B cell (primary cell): ENCODE measurements around the gene PTPRN2. TPM values are rescaled to one million over a fixed set of nuclear protein-coding genes. Genes with fewer than 3 reads are reported as not detected.

ENCODE experiments used
- ATAC-seq: fragments of 200-7000 bp; cut with Tn5 transposase; one replicate; pipeline ENCODE4 v1.10.0; 2021; ENCODE audit warnings: low read depth, mild to moderate bottlenecking, moderate number of reproducible peaks, moderate library complexity
- CTCF ChIA-PET: fragments of 350-600 bp; sonication (Branson Sonifier 250); formaldehyde crosslinking; loops from one replicate; lab custom pipeline; 2021; ENCODE audit warnings: antibody characterized with exemption, inconsistent platforms; lab: Charles Lee
- POLR2A ChIA-PET: fragments of 350-600 bp; sonication (Branson Sonifier 250); formaldehyde crosslinking; loops from one replicate; lab custom pipeline; 2021; ENCODE audit warnings: antibody characterized with exemption; lab: Charles Lee
- DNase-seq: peaks from one replicate; pipeline ENCODE4 v3.0.0; 2013
- H2AFZ ChIP-seq: 2 replicates; pipeline ENCODE4 v1.6.1; 2012; ENCODE audit warnings: mild to moderate bottlenecking, low read depth, low read length; ENCODE audit not compliant: insufficient read depth, poor library complexity, severe bottlenecking
- H3K27ac ChIP-seq, 2 donors: 1 replicate in 1 of 2; 2 replicates in 1 of 2; pipeline ENCODE4 v1.5.1; 2012 to 2013; ENCODE audit warnings: low read length in 2 of 2, mild to moderate bottlenecking in 2 of 2, moderate library complexity in 1 of 2
- H3K27me3 ChIP-seq, 4 experiments: fragments of 200-600 bp in 1 of 4; sonication (generic) in 1 of 4; replicated peaks in 1 of 4; 1 replicate in 2 of 4; 2 replicates in 2 of 4; pipeline versions ENCODE4 v1.6.1 to v1.7.0; 2013 to 2016; ENCODE audit warnings: low read length in 3 of 4, mild to moderate bottlenecking in 2 of 4, mixed read lengths in 1 of 4, moderate library complexity in 1 of 4; ENCODE audit not compliant: insufficient read depth in 4 of 4, control insufficient read depth in 3 of 4; ENCODE audit errors: control extremely low read depth in 1 of 4
- H3K36me3 ChIP-seq, 2 experiments: replicated peaks in 1 of 2; 1 replicate in 1 of 2; 2 replicates in 1 of 2; pipeline versions ENCODE4 v1.6.1 to v1.7.1; 2013; ENCODE audit warnings: low read length in 1 of 2; ENCODE audit not compliant: insufficient read depth in 2 of 2, control insufficient read depth in 1 of 2; ENCODE audit errors: control extremely low read depth in 1 of 2, extremely low read depth in 1 of 2
- H3K4me1 ChIP-seq, 2 donors: fragments of 200-600 bp in 1 of 2; sonication (generic) in 1 of 2; 1 replicate in 1 of 2; 2 replicates in 1 of 2; pipeline versions ENCODE4 v1.5.1 to v1.6.1; 2013 to 2017; ENCODE audit warnings: low read length in 2 of 2; ENCODE audit not compliant: control insufficient read depth in 2 of 2, insufficient read depth in 2 of 2
- H3K4me2 ChIP-seq: replicated peaks from 2 replicates; pipeline ENCODE3; 2012; ENCODE audit warnings: mild to moderate bottlenecking, low read depth, low read length; ENCODE audit not compliant: poor library complexity, severe bottlenecking
- H3K4me3 ChIP-seq, 5 experiments: fragments of 200-600 bp in 1 of 5; sonication (generic) in 1 of 5; 1 replicate in 3 of 5; 2 replicates in 2 of 5; pipeline versions ENCODE4 v1.5.1 to v1.7.0; 2011 to 2016; ENCODE audit warnings: low read length in 4 of 5, mild to moderate bottlenecking in 4 of 5, low read depth in 2 of 5, control low read depth in 1 of 5, moderate library complexity in 1 of 5; ENCODE audit not compliant: insufficient read depth in 1 of 5; ENCODE audit errors: control extremely low read depth in 1 of 5, extremely low read depth in 1 of 5
- H3K79me2 ChIP-seq: fragments of 200-600 bp; sonication (generic); one replicate; pipeline ENCODE4 v1.6.0; 2016; ENCODE audit warnings: low read length; ENCODE audit not compliant: control insufficient read depth, insufficient read depth
- H3K9ac ChIP-seq: fragments of 200-600 bp; sonication (generic); 2 replicates; pipeline ENCODE4 v1.6.1; 2017; ENCODE audit warnings: mild to moderate bottlenecking, low read length, moderate library complexity
- H3K9me3 ChIP-seq, 3 donors: one replicate each; pipeline versions ENCODE4 v1.6.1 to v1.7.1; 2013; ENCODE audit warnings: low read length in 2 of 3; ENCODE audit not compliant: control insufficient read depth in 2 of 3, insufficient read depth in 1 of 3; ENCODE audit errors: control extremely low read depth in 1 of 3
- H4K20me1 ChIP-seq: 2 replicates; pipeline ENCODE4 v1.6.0; 2012; ENCODE audit warnings: mild to moderate bottlenecking, low read length; ENCODE audit not compliant: insufficient read depth, control insufficient read depth, poor library complexity, severe bottlenecking
- H3K27ac Mint-ChIP-seq: one replicate; pipeline ENCODE4 v1.8.0; 2021; ENCODE audit warnings: mixed read lengths
- H3K27me3 Mint-ChIP-seq: one replicate; pipeline ENCODE4 v1.8.0; 2021; ENCODE audit warnings: mixed read lengths
- H3K4me1 Mint-ChIP-seq: one replicate; pipeline ENCODE4 v1.8.0; 2021; ENCODE audit warnings: mixed read lengths
- H3K4me3 Mint-ChIP-seq: one replicate; pipeline ENCODE4 v1.8.0; 2021; ENCODE audit warnings: mixed read lengths
- H3K9me3 Mint-ChIP-seq: one replicate; pipeline ENCODE4 v1.8.0; 2022; ENCODE audit warnings: mixed read lengths; ENCODE audit not compliant: insufficient read depth
- CTCF ChIP-seq: fragments of 200-600 bp; IDR thresholded peaks from one replicate; pipeline ENCODE4 v1.8.0; 2022; ENCODE audit warnings: antibody characterized with exemption, mild to moderate bottlenecking
- EZH2 ChIP-seq: IDR thresholded peaks from 2 replicates; pipeline ENCODE4 v1.6.1; 2012; ENCODE audit warnings: borderline replicate concordance, low read depth, mild to moderate bottlenecking, moderate library complexity, low read length; ENCODE audit not compliant: insufficient read depth, poor library complexity, severe bottlenecking
- WGBS: methylation state at CpG from one replicate; pipeline ENCODE4 v1.1.5; 2013; ENCODE audit warnings: missing lambda C conversion rate; ENCODE audit not compliant: insufficient coverage; 5-methylcytosine and 5-hydroxymethylcytosine counted together
- intact Hi-C: fragments of 100-400 bp; cut with micrococcal nuclease; formaldehyde crosslinking; loops from one replicate; pipeline ENCODE4 v1.10.0; 2022
- polyA plus RNA-seq: library from polyadenylated mRNA; depleted of rRNA; stranded (reverse); fragments of >200 nt; gene quantifications from 2 replicates; pipeline ENCODE4 v1.2.3, GENCODE V29; 2012
- total RNA-seq, 2 donors: library from RNA; stranded (reverse); fragments of 120-200 nt in 1 of 2; gene quantifications; 1 replicate in 1 of 2; 2 replicates in 1 of 2; pipeline versions ENCODE4 v1.2.3 to v1.2.4, GENCODE V29; 2013 to 2022

PTPRN2 gene
- total and polyA plus RNA-seq, 2 donors (not counting 1 experiment from before 2014, with no cell fraction given): 2.0 to 5.0 TPM

DNA sequence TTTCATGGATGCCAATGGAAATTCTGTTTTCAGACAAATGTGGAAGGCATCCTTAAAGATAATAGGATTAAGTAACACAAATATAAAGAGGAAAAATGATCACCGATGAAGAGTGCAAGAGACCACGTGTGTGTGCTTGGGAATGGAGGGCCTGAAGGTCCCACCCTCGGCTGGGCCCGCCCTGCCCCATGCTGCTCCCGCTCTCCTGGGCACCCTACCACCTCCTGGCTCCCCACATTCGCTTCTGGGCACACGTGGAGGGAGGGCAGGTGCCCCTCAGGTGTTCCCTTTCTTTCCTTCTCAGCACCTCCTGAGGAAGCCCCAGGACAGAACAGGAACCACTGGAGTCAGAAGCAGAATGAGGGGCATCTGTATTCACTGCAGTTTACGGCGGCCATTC is 883.3 kb downstream of the PTPRN2 start:
- DNase-seq (no peak), ATAC-seq (no peak)
- Histone ChIP-seq H4K20me1 (no peaks in the 10 kb centered on the region), H3K27me3 (peaks cover 0 to 5% (median 0%) of the 10 kb centered on the region in 4 experiments), H3K4me3 (no peak overlapping the region), H3K27ac (no peak overlapping the region), H3K4me1 (no peaks in the 10 kb centered on the region), H3K9ac (no peak overlapping the region), H3K4me2 (no peak overlapping the region), H3K9me3 (peaks cover 0 to 11% (median 0%) of the 10 kb centered on the region in 3 donors), H2AFZ (no peak overlapping the region), H3K79me2 (no peaks in the 10 kb centered on the region), H3K36me3 (no peaks in the 10 kb centered on the region)
- no peaks in the 10 kb centered on the region for H3K4me1 Mint-ChIP-seq
- intact Hi-C loops: no loop called here
- 77% methylated on average over 7 of the region's 9 CpGs for WGBS
- H3K4me3 Mint-ChIP-seq: no peak overlapping the region
- ChIA-PET CTCF (no interaction called here), POLR2A (no interaction called here)
- H3K27ac Mint-ChIP-seq: no peak overlapping the region
- no peaks in the 10 kb centered on the region for H3K9me3 Mint-ChIP-seq
- peaks cover 19% of the 10 kb centered on the region for H3K27me3 Mint-ChIP-seq
- TF ChIP-seq CTCF (no peak), EZH2 (no peak)

DNA sequence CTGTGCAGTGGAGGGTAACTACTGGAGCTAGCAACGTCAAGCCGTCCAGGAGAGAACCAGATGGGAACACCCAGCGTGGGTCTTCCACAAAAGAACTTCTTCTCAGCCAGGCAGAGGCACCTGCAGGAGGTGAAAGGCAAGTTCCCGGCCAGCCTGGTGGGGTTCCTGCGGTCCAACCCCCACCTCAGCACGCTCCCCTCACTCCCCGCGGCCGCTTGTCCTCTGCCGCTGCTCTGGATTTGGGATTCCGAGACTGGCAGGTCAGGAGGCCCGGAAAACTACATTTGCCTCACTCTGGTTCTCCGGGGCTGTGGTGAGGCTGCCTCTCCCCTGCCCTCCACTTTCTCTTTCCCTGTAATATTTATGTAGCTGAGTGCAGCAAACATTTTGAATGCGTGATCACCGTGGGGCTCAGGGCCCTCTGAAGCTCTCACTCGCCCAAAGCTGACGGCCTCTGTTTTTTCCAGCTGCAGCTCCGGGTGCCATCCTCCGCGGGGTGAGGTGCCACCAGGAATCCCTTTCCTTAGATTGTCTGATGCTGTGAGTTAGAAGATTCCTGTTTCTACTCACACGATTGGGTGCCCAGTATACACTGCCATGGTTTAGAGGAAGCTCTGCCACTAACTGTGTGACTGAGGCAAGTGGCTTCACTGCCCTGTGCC is 884.0 kb downstream of the PTPRN2 start:
- 73% methylated on average over 16 of the region's 21 CpGs for WGBS
- H3K9me3 Mint-ChIP-seq: no peaks in the 10 kb centered on the region
- no peak overlapping the region for H3K4me2 ChIP-seq
- no peak overlapping the region for H3K27ac ChIP-seq
- no peaks in the 10 kb centered on the region for H4K20me1 ChIP-seq
- no peak for TF ChIP-seq CTCF
- TF ChIP-seq EZH2: no peak
- H3K36me3 ChIP-seq: no peaks in the 10 kb centered on the region
- no peaks in the 10 kb centered on the region for H3K4me1 ChIP-seq
- H3K9ac ChIP-seq: no peak overlapping the region
- ChIA-PET POLR2A (no interaction called here), CTCF (no interaction called here)
- H3K4me1 Mint-ChIP-seq: no peaks in the 10 kb centered on the region
- H3K9me3 ChIP-seq: peaks cover 0 to 11% (median 0%) of the 10 kb centered on the region in 3 donors
- DNase-seq (no peak), ATAC-seq (no peak)
- no peak overlapping the region for H3K27ac Mint-ChIP-seq
- peaks cover 0 to 5% (median 0%) of the 10 kb centered on the region in 4 experiments for H3K27me3 ChIP-seq
- H3K4me3 ChIP-seq: no peak overlapping the region
- H3K79me2 ChIP-seq: no peaks in the 10 kb centered on the region
- intact Hi-C loops: no loop called here
- H3K4me3 Mint-ChIP-seq: no peak overlapping the region
- peaks cover 19% of the 10 kb centered on the region for H3K27me3 Mint-ChIP-seq
- no peak overlapping the region for H2AFZ ChIP-seq
